H9 (cell line): ENCODE results near the gene OR2AG1. TPM values are rescaled to one million over a fixed set of nuclear protein-coding genes. Genes with fewer than 3 reads are reported as not detected.

Experiments used
- DNase-seq: peaks from one replicate; pipeline ENCODE4 v3.0.0-alpha.2; 2017
- H2AFZ ChIP-seq: one replicate; pipeline ENCODE4 v1.6.1; 2013; ENCODE audit warnings: mild to moderate bottlenecking, low read length, control low read depth, moderate library complexity
- H2AK5ac ChIP-seq: 2 replicates; pipeline ENCODE4 v1.6.1; 2013; ENCODE audit warnings: low read length, control low read depth, mixed read lengths; ENCODE audit not compliant: insufficient read length
- H2BK120ac ChIP-seq: one replicate; pipeline ENCODE4 v1.6.1; 2013; ENCODE audit warnings: low read depth, mild to moderate bottlenecking, low read length, control low read depth, inconsistent platforms; ENCODE audit not compliant: poor library complexity, severe bottlenecking
- H2BK12ac ChIP-seq: 2 replicates; pipeline ENCODE4 v1.6.1; 2013; ENCODE audit warnings: low read length, control low read depth, mixed read lengths, low read depth; ENCODE audit not compliant: insufficient read length
- H2BK15ac ChIP-seq: 2 replicates; pipeline ENCODE4 v1.6.1; 2013; ENCODE audit warnings: low read depth, low read length, control low read depth
- H2BK20ac ChIP-seq: one replicate; pipeline ENCODE4 v1.6.1; 2013; ENCODE audit warnings: low read depth, mild to moderate bottlenecking, low read length, control low read depth, inconsistent platforms; ENCODE audit not compliant: poor library complexity, severe bottlenecking
- H2BK5ac ChIP-seq: 2 replicates; pipeline ENCODE4 v1.6.1; 2013; ENCODE audit warnings: low read length, control low read depth, mixed read lengths; ENCODE audit not compliant: insufficient read length
- H3K14ac ChIP-seq: 2 replicates; pipeline ENCODE4 v1.6.1; 2013; ENCODE audit warnings: low read length, control low read depth; ENCODE audit not compliant: insufficient read depth
- H3K18ac ChIP-seq: 2 replicates; pipeline ENCODE4 v1.6.1; 2013; ENCODE audit warnings: low read depth, mild to moderate bottlenecking, mixed read lengths, low read length, control low read depth; ENCODE audit not compliant: insufficient read length
- H3K23ac ChIP-seq: 2 replicates; pipeline ENCODE4 v1.6.1; 2013; ENCODE audit warnings: low read length, control low read depth, mixed read lengths, low read depth; ENCODE audit not compliant: insufficient read length
- H3K23me2 ChIP-seq: 2 replicates; pipeline ENCODE4 v1.6.1; 2013; ENCODE audit warnings: low read depth, mild to moderate bottlenecking, mixed read lengths, low read length, control low read depth; ENCODE audit not compliant: insufficient read length, poor library complexity, severe bottlenecking
- H3K27ac ChIP-seq: 2 replicates; pipeline ENCODE4 v1.5.1; 2013; ENCODE audit warnings: low read length, control low read depth, mixed read lengths, low read depth; ENCODE audit not compliant: insufficient read length
- H3K27me3 ChIP-seq: 2 replicates; pipeline ENCODE4 v1.6.1; 2013; ENCODE audit warnings: low read length, control low read depth, inconsistent platforms; ENCODE audit not compliant: insufficient read depth
- H3K4ac ChIP-seq: 2 replicates; pipeline ENCODE4 v1.6.1; 2013; ENCODE audit warnings: low read depth, mild to moderate bottlenecking, control low read depth, inconsistent platforms, low read length, moderate library complexity
- H3K4me1 ChIP-seq: 2 replicates; pipeline ENCODE4 v1.6.1; 2013; ENCODE audit warnings: low read length, control low read depth, inconsistent platforms; ENCODE audit not compliant: insufficient read depth
- H3K4me2 ChIP-seq: 2 replicates; pipeline ENCODE4 v1.6.1; 2013; ENCODE audit warnings: low read length, control low read depth, mixed read lengths; ENCODE audit not compliant: insufficient read length, insufficient read depth
- H3K56ac ChIP-seq: 2 replicates; pipeline ENCODE4 v1.6.1; 2013; ENCODE audit warnings: low read depth, mild to moderate bottlenecking, mixed read lengths, low read length, control low read depth; ENCODE audit not compliant: insufficient read length
- H3K79me1 ChIP-seq: 2 replicates; pipeline ENCODE4 v1.6.1; 2013; ENCODE audit warnings: low read depth, mild to moderate bottlenecking, moderate library complexity, low read length, control low read depth, inconsistent platforms; ENCODE audit not compliant: insufficient read depth, poor library complexity, severe bottlenecking
- H3K79me2 ChIP-seq: 2 replicates; pipeline ENCODE4 v1.6.1; 2013; ENCODE audit warnings: low read length, control low read depth, inconsistent platforms; ENCODE audit not compliant: insufficient read depth
- H3K9ac ChIP-seq: 2 replicates; pipeline ENCODE4 v1.6.1; 2013; ENCODE audit warnings: low read length, control low read depth, mixed read lengths; ENCODE audit not compliant: insufficient read length; ENCODE audit errors: extremely low read depth
- H3K9me3 ChIP-seq: one replicate; pipeline ENCODE4 v1.6.1; 2013; ENCODE audit warnings: low read depth, low read length, inconsistent platforms; ENCODE audit not compliant: control insufficient read depth
- H3T11ph ChIP-seq: one replicate; pipeline ENCODE4 v1.6.1; 2013; ENCODE audit warnings: mild to moderate bottlenecking, low read length, control low read depth, inconsistent platforms
- H4K20me1 ChIP-seq: one replicate; pipeline ENCODE4 v1.6.1; 2013; ENCODE audit not compliant: control insufficient read depth, insufficient read length, insufficient read depth
- H4K5ac ChIP-seq: 2 replicates; pipeline ENCODE4 v1.6.1; 2013; ENCODE audit warnings: low read depth, mild to moderate bottlenecking, mixed read lengths, low read length, control low read depth; ENCODE audit not compliant: insufficient read length
- H4K8ac ChIP-seq: replicated peaks from 2 replicates; pipeline ENCODE4 v1.6.1; 2013; ENCODE audit warnings: low read length, control low read depth, mixed read lengths, low read depth; ENCODE audit not compliant: insufficient read length
- H4K91ac ChIP-seq: 2 replicates; pipeline ENCODE4 v1.6.1; 2013; ENCODE audit warnings: low read depth, mild to moderate bottlenecking, moderate library complexity, mixed read lengths, low read length, control low read depth; ENCODE audit not compliant: insufficient read length
- H3K27ac Mint-ChIP-seq, 3 experiments: 2 replicates in 2 of 3; 3 replicates in 1 of 3; pipeline ENCODE4 v1.8.0; 2020 to 2021; ENCODE audit warnings: mixed read lengths in 3 of 3, mild to moderate bottlenecking in 1 of 3, moderate library complexity in 1 of 3
- H3K27me3 Mint-ChIP-seq: 2 replicates; pipeline ENCODE4 v1.8.0; 2021; ENCODE audit warnings: low read depth, mild to moderate bottlenecking, moderate library complexity, mixed read lengths
- H3K36me3 Mint-ChIP-seq, 3 experiments: 2 replicates in 2 of 3; 3 replicates in 1 of 3; pipeline ENCODE4 v1.8.0; 2020 to 2021; ENCODE audit warnings: low read depth in 3 of 3, mixed read lengths in 3 of 3; ENCODE audit not compliant: insufficient read depth in 1 of 3
- H3K4me1 Mint-ChIP-seq, 2 experiments: 2 replicates each; pipeline ENCODE4 v1.8.0; 2020; ENCODE audit warnings: mixed read lengths in 2 of 2
- H3K4me3 Mint-ChIP-seq, 2 experiments: 2 replicates in 1 of 2; 3 replicates in 1 of 2; pipeline ENCODE4 v1.8.0; 2020 to 2021; ENCODE audit warnings: mild to moderate bottlenecking in 2 of 2, mixed read lengths in 2 of 2, moderate library complexity in 1 of 2
- H3K9me3 Mint-ChIP-seq, 2 experiments: 2 replicates in 1 of 2; 3 replicates in 1 of 2; pipeline ENCODE4 v1.8.0; 2020; ENCODE audit warnings: mild to moderate bottlenecking in 2 of 2, mixed read lengths in 2 of 2, moderate library complexity in 1 of 2
- CTCF ChIP-seq: fragments of 200-600 bp; sonication (generic); conservative IDR thresholded peaks from 3 replicates; pipeline ENCODE4 v1.8.0; 2021; ENCODE audit warnings: antibody characterized with exemption, mild to moderate bottlenecking
- WGBS: extraction: QIAGEN DNeasy Blood & Tissue Kit; methylation state at CpG from one replicate; pipeline ENCODE4 v1.1.7; 2013; ENCODE audit warnings: missing lambda C conversion rate, low lambda C conversion rate, mixed read lengths; ENCODE audit not compliant: insufficient read length; ENCODE audit errors: extremely low coverage; 5-methylcytosine and 5-hydroxymethylcytosine counted together
- total RNA-seq: library from RNA; stranded (reverse); gene quantifications from 2 replicates; pipeline ENCODE4 v1.2.1, GENCODE V29; 2021

OR2AG1 gene
- total RNA-seq, 1 experiment from 2014 or later = not detected

- Histone ChIP-seq H3K4me2 (no peak overlapping the region), H4K20me1 (no peaks in the 10 kb centered on the region), H3K56ac (no peak overlapping the region), H2BK120ac (no peak overlapping the region), H4K8ac (no peak overlapping the region), H4K5ac (no peak overlapping the region), H3K27ac (no peak overlapping the region), H3K4ac (no peak overlapping the region), H3K9ac (no peak overlapping the region), H2BK5ac (no peak overlapping the region), H2BK12ac (no peak overlapping the region), H3K14ac (no peak overlapping the region), H3K79me2 (no peaks in the 10 kb centered on the region), H3K79me1 (no peaks in the 10 kb centered on the region), H2BK20ac (no peak overlapping the region), H3T11ph (no peak overlapping the region), H3K18ac (no peak overlapping the region), H2AFZ (no peak overlapping the region), H3K4me1 (no peaks in the 10 kb centered on the region), H3K9me3 (no peaks in the 10 kb centered on the region), H4K91ac (no peak overlapping the region), H2BK15ac (no peak overlapping the region), H3K23me2 (no peaks in the 10 kb centered on the region), H2AK5ac (no peak overlapping the region), H3K27me3 (no peaks in the 10 kb centered on the region), H3K23ac (no peak overlapping the region)
- no peak overlapping the region for H3K4me3 Mint-ChIP-seq
- no peak for DNase-seq
- H3K27me3 Mint-ChIP-seq = peaks cover 2% of the 10 kb centered on the region
- H3K27ac Mint-ChIP-seq = no peak overlapping the region
- no peaks in the 10 kb centered on the region for H3K9me3 Mint-ChIP-seq
- TF ChIP-seq CTCF = no peak
- WGBS = no CpG with 5 or more reads among the region's 3 CpGs
- no peaks in the 10 kb centered on the region for H3K4me1 Mint-ChIP-seq
- no peaks in the 10 kb centered on the region for H3K36me3 Mint-ChIP-seq
Measured at GRCh38 chr11:6735306-6735705, 47.5 kb upstream of the OR2AG1 start.
